Body of pancreas (tissue), 4 donors: Measurements from ENCODE around the gene CMSS1. TPM values are rescaled to one million over a fixed set of nuclear protein-coding genes. Genes with fewer than 3 reads are reported as not detected.

ENCODE experiments used
- ATAC-seq: fragments of 150-250 bp; one replicate; pipeline ENCODE4 v1.9.1; 2016
- DNase-seq, 4 donors: peaks; one replicate each; pipeline ENCODE4 v3.0.0-alpha.2; 2019
- H3K27ac ChIP-seq, 4 donors: fragments of 200-600 bp; sonication (generic); 1 replicate in 3 of 4; 2 replicates in 1 of 4; pipeline versions ENCODE4 v1.5.1 to v1.6.1; 2016 to 2019; ENCODE audit warnings: mild to moderate bottlenecking in 1 of 4, mixed read lengths in 1 of 4, moderate library complexity in 1 of 4
- H3K27me3 ChIP-seq, 2 donors: fragments of 200-600 bp; sonication (generic); one replicate each; pipeline ENCODE4 v1.6.0; 2016; ENCODE audit warnings: mild to moderate bottlenecking in 1 of 2
- H3K36me3 ChIP-seq, 2 donors: fragments of 200-600 bp; sonication (generic); replicated peaks in 1 of 2; 2 replicates each; pipeline ENCODE4 v1.5.1; 2016; ENCODE audit warnings: low read depth in 2 of 2; ENCODE audit not compliant: insufficient read depth in 1 of 2
- H3K4me1 ChIP-seq: fragments of 200-600 bp; sonication (generic); one replicate; pipeline ENCODE4 v1.6.0; 2016
- H3K4me3 ChIP-seq, 2 donors: fragments of 200-600 bp; sonication (generic); 1 replicate in 1 of 2; 2 replicates in 1 of 2; pipeline ENCODE4 v1.5.1; 2016 to 2019
- H3K9me3 ChIP-seq, 3 donors: fragments of 200-600 bp; sonication (generic); 1 replicate in 2 of 3; 2 replicates in 1 of 3; pipeline ENCODE4 v1.5.1; 2016
- POLR2A ChIP-seq, 3 donors: fragments of 450-650 bp; IDR thresholded peaks; one replicate each; pipeline ENCODE4 v1.6.1; 2016; ENCODE audit warnings: antibody characterized with exemption in 3 of 3, mild to moderate bottlenecking in 2 of 3
- WGBS, 2 donors: methylation state at CpG; one replicate each; pipeline ENCODE4 v1.1.5; 2017; 5-methylcytosine and 5-hydroxymethylcytosine counted together
- intact Hi-C: fragments of 100-400 bp; cut with DNase I; formaldehyde crosslinking; loops from one replicate; pipeline ENCODE4 v1.15.1; 2023
- total RNA-seq, 2 donors: library from RNA; depleted of rRNA; stranded (reverse); fragments of >200 nt; gene quantifications; one replicate each; pipeline ENCODE4 v1.1.0, GENCODE V29; 2016
- TF ChIP-seq, protein P1 (sequence below), 7 experiments: fragments of 450-650 bp in 4 of 7; fragments of 200-600 bp in 3 of 7; sonication (generic) in 3 of 7; IDR thresholded peaks; one replicate each; pipeline ENCODE4 v1.5.1; 2016 to 2019; ENCODE audit warnings: antibody characterized with exemption in 7 of 7

Gene CMSS1
- total RNA-seq, 2 donors from 2014 or later, result 3.9 to 21.4 TPM

DNA sequence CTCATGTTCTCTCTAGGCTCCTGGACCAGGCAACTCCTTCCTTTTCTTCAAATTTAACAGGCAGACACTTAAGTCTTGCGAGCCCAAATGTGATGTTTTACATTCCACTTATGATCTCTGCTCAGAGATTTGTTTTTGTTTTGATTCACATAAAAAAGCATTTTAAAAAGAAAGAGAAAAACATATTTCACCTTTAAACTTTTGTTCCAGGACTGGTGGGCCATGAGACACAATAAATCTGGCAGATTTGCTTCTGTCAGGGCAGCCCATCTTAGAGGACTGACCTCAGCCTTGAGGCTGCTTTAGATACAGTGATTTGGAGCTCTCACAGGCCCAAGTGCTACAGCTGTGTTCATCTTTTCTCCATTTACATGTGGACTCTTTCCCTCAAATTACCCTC lies 52.0 kb downstream of the CMSS1 start:
- ATAC-seq, result no peak
- Histone ChIP-seq H3K27me3 (no peaks in the 10 kb centered on the region), H3K4me1 (peaks cover 40% of the 10 kb centered on the region), H3K4me3 (no peak overlapping the region), H3K27ac (no peak overlapping the region), H3K9me3 (no peaks in the 10 kb centered on the region), H3K36me3 (no peaks in the 10 kb centered on the region)
- WGBS, 2 donors, result 94 to 95% methylated on average over 1 of the region's 1 CpG
- intact Hi-C loops, result no loop called here
- no peak for TF ChIP-seq POLR2A (IDR thresholded peaks at IDR 0.05)
- TF ChIP-seq, protein P1, sequence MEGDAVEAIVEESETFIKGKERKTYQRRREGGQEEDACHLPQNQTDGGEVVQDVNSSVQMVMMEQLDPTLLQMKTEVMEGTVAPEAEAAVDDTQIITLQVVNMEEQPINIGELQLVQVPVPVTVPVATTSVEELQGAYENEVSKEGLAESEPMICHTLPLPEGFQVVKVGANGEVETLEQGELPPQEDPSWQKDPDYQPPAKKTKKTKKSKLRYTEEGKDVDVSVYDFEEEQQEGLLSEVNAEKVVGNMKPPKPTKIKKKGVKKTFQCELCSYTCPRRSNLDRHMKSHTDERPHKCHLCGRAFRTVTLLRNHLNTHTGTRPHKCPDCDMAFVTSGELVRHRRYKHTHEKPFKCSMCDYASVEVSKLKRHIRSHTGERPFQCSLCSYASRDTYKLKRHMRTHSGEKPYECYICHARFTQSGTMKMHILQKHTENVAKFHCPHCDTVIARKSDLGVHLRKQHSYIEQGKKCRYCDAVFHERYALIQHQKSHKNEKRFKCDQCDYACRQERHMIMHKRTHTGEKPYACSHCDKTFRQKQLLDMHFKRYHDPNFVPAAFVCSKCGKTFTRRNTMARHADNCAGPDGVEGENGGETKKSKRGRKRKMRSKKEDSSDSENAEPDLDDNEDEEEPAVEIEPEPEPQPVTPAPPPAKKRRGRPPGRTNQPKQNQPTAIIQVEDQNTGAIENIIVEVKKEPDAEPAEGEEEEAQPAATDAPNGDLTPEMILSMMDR (IDR thresholded peaks at IDR 0.05), result no peak
- DNase-seq, result no peak

DNA sequence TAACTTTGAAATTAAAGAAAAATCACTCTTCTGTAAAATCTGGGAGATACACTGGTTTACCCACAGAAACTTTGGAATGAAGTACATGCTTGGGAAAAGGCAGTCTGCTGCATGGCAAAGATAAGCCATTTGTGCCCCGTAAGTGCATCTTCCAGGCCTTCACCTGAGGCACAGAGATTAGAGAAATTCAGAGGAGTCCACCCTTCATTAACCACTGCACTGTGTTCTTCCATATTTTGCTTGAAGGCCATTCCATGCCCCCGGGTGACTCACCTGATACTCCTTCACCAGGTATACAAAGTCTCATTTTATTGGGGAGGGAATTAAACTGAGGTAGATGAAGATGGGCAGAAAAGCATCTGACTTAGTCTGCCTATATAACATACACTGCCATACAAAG lies 53.0 kb downstream of the CMSS1 start:
- no peak for ATAC-seq
- peaks cover 46% of the 10 kb centered on the region for H3K4me1 ChIP-seq

DNA sequence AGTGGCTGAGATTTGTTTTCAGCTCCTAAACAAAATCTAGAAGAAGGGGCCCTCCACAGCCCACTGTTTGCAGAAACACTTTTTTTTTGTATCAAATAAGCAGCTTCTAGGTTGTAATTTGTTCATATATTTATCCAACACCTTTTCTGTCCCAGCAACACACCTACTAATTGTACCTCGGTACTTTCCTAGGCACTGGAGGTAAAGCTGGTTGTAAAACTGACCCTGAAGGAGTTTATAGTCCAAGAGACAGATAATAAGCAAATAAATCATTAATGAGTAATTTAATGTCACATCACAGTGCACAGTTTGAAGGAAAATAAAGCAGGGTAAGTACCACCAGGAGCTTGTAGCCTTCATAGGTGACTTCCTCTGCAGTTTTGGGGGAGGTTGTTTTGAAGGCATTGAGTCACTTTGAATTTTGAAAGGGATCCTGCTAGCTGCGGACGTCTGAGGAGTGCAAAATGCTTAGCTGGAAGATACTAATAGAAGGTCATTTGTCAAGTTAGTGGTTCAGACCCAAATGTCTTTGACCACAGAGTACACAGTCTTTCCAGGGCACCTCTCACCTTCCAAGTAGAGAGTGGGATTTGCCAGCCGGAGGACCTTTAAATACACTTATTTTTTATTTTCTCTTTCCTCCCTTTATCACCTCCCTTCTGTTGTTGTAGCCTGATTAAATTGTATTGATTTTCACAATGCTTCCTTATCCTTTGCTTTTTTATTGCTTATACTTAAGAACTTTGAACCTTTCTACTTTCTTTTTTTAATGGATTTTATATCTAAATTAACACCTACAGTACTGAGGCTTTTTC lies 53.8 kb downstream of the CMSS1 start:
- Histone ChIP-seq H3K36me3 (no peaks in the 10 kb centered on the region), H3K4me3 (no peak overlapping the region), H3K9me3 (no peaks in the 10 kb centered on the region), H3K4me1 (peaks cover 44% of the 10 kb centered on the region), H3K27ac (peak overlapping the region in 2 of 4 donors; percentile 0 to 90), H3K27me3 (no peaks in the 10 kb centered on the region)
- DNase-seq (no peak), ATAC-seq (no peak)
- intact Hi-C loops, result no loop called here
- WGBS, 2 donors, result 16% methylated on average over 4 of the region's 4 CpGs
- no peak for TF ChIP-seq POLR2A (IDR thresholded peaks at IDR 0.05)
- TF ChIP-seq, protein P1 (IDR thresholded peaks at IDR 0.05), result no peak

More for the DNA sequence above, 53.0 kb downstream of the CMSS1 start:
- Histone ChIP-seq H3K27me3 (no peaks in the 10 kb centered on the region), H3K36me3 (no peaks in the 10 kb centered on the region), H3K4me3 (no peak overlapping the region), H3K27ac (peak overlapping the region in 2 of 4 donors; percentile 0 to 90), H3K9me3 (no peaks in the 10 kb centered on the region)
- no peak for DNase-seq
- 63 to 66% methylated on average over 2 of the region's 2 CpGs for WGBS, 2 donors
- intact Hi-C loops, result no loop called here
- TF ChIP-seq POLR2A (IDR thresholded peaks at IDR 0.05), result no peak
- TF ChIP-seq, protein P1 (IDR thresholded peaks at IDR 0.05), result no peak

DNA sequence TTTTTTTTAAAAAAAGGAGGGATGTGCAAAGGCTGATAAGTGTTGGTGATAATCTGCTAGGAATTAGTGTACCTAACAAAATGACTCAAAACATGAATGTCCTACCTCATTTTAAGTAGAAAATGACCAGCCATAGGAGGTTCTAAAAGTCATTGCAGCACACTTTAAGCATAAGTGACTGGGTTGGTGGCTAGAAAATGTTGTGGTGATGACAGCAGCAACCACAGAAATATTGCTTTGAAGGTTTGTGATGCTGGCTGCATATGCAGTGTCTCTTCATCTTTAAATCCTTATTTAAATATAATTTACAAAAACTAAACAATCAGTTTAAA lies 55.2 kb downstream of the CMSS1 start:
- TF ChIP-seq POLR2A (IDR thresholded peaks at IDR 0.05), result no peak
- TF ChIP-seq, protein P1 (IDR thresholded peaks at IDR 0.05), result no peak
- Histone ChIP-seq H3K27ac (peak overlapping the region in 2 of 4 donors; percentile 11 to 90), H3K4me3 (no peak overlapping the region), H3K4me1 (peaks cover 44% of the 10 kb centered on the region), H3K27me3 (no peaks in the 10 kb centered on the region), H3K9me3 (no peaks in the 10 kb centered on the region), H3K36me3 (no peaks in the 10 kb centered on the region)
- no peak for DNase-seq
- no peak for ATAC-seq
- intact Hi-C loops, result no loop called here
